GM19395 (cell line): ENCODE measurements around the gene NXPE3.

Source experiments
- ATAC-seq: cut with Tn5 transposase; IDR thresholded peaks from one replicate; pipeline ENCODE4 v1.9.1; 2021; ENCODE audit warnings: mild to moderate bottlenecking, moderate library complexity; ENCODE audit not compliant: unreplicated experiment

Gene NXPE3

GRCh38 chr3:101802179-101802578, 23.2 kb downstream of the NXPE3 start:
- no peak for ATAC-seq

- peak; percentile 98 for ATAC-seq
These were observed 24.3 kb downstream of the NXPE3 start for GRCh38 chr3:101803173-101803782.

DNA sequence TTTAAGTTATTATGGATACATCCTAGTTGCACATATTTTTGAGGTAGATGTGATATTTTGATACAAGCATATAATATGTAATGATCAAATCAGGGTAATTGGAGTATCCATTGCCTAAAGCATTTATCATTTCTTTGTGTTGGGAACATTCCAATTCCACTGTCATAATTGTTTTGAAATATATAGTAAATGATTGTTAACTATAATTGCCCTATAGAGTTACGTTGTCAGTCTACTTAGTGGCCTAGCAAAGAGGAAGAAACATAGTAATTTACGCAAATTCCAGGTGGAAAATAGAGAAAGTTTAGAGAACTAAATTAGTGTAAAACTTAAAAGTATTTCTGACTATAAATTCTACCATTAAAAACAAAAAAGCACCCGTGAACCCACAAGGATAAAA, 24.9 kb downstream of the NXPE3 start:
- ATAC-seq: no peak

DNA sequence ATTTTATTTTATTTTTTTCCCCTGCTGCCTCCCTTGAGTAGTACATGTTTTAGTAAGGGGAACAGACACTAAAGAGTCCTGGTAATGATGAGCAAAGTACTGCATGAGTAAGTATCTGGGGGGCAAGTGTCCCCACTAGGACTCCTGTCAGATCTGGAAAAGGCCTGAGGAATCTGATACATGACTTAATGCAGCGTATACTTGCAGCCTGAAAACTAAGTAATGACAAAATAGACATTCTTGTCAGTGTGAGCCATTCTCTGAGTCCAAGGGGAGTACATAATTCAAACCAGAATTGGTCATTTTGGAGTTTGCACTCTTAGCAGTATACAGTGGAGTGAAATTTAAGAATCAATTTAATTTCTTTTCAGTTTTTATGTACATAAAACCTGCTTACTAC, 27.5 kb downstream of the NXPE3 start:
- ATAC-seq: no peak

DNA sequence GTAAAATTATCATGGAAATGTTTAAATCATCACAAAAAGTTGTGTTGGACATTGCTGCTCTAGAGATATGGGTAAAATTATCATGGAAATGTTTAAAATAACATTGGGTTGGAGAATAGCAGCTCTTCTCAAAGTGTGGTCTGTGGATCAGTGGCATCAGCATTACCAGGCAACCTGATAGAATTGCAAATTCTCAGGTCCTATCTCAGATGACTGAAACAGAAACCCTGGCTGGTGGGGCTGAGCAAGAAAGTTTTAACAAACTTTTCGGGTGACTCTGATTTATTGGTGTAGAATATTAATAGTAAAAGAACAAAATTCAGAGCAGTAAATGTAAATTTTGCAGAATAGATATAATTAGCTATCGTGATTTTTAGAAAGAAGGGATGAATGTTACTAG, 28.9 kb downstream of the NXPE3 start:
- peak; percentile 55 for ATAC-seq

DNA sequence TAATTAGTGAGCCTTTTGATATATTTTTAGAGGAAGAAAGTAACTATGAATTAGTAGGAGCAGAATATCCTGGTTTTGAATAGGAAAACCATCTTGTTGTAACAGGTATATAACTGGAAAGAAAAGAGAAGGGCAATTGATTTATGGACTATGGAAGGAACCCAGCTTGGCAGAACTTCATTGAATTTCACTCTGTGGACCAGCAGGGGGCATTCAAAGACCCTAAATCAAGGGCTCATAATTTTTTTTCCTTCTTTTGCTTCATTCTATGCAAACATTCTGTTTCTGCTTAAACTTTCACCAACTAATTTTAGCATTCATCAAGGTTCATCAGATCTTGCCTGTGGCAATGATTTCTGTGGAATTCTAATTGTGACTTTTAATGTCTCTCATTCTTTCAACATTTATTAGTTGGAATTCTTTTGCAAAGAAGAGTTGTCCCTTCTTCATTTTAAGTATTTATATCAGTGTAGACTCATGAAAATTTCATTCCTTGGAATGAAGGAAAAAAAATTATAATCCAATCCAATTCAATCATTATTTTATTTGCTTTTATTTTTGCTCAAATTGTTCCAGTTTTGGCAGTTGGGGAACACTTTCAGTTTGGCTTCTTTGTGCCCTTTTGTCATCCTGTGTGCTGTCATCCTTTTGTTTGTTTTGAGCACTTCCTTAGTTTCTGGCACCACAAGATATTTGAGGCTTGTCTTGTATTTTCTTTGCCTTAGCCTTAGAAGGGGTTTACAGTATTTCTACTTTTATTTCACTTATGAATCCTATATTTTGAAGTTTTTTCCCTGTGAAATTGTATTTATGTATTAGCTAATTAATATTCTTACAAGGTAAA, 30.4 kb downstream of the NXPE3 start:
- no peak for ATAC-seq

GRCh38 chr3:101810022-101810418, 31.0 kb downstream of the NXPE3 start:
- ATAC-seq: no peak

- no peak for ATAC-seq
These were observed 32.9 kb downstream of the NXPE3 start for GRCh38 chr3:101811875-101812274.

- ATAC-seq: no peak
These were observed 33.9 kb downstream of the NXPE3 start for GRCh38 chr3:101812895-101813294.

DNA sequence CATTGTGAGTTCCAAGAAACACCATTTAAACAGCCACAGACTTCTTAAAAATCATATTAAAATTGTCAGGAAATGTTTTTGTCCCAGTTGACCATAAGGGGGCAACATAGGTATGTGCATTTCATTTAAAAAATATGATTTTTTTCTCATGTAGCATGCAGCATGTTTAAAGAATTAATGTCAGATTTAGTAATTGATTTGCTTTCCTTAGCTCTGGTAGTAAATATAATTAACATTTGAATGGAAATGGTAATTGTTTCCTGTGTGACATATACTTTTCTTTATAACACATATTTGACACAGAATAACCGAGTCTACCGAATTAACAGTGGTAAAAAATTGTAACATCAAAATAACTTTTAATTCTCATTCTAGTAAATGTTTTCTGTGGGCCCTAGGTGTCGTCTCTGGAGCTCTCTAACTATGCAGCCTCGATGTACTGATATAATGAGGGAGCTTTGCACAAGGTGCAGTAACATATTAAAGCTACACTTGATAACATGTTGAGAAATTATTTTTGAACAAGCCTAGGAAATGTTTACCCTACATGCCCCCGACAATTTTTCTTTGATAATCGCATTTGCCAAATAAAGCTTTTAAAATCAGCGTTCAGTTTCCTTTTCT, 34.9 kb downstream of the NXPE3 start:
- ATAC-seq: no peak

GRCh38 chr3:101814835-101815234, 35.8 kb downstream of the NXPE3 start:
- ATAC-seq: no peak

GRCh38 chr3:101816215-101817149, 37.5 kb downstream of the NXPE3 start:
- ATAC-seq: no peak

DNA sequence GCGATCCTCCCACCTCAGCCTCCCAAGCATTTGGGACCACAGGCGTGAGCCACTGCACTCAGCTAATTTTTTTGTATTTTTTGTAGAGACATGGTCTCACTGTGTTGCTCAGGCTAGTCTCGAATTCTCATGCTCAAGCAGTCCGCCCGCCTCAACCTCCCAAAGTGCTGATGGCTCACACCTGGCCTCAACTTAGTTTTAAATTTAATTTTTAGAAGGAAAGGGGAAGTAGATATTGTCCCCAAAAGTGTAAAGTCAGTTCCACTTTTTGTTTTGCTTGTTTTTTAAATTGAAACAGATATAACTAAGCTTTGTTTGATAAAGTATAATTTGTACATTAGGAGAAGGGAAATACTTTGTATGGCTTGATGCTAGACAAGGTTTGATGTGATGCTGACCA, 39.0 kb downstream of the NXPE3 start:
- ATAC-seq: peak; percentile 46

DNA sequence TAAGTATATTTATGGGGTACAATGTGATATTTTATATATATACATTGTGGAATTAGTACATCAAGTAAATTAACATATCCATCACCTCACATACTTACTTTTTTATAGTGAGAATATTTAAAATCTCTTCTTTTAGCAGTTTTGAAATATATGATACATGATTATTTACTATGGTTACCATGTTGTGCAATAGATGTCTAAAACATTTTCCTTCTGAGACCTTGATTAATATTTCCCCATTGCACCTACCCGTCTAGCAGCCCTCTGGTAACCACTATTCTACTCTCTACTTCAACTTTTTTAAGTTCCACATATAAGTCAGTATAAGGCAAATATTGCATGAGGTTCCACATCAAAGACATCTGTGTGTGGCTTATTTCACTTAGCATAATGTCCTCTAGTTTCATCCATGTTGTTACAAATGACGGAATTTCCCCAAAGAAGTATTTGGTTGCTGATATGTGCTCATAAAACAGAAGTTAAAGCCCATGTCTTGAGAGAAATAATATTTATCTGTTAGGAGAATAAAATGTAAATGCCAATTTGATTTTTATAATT, 40.7 kb downstream of the NXPE3 start:
- ATAC-seq: peak; percentile 63

DNA sequence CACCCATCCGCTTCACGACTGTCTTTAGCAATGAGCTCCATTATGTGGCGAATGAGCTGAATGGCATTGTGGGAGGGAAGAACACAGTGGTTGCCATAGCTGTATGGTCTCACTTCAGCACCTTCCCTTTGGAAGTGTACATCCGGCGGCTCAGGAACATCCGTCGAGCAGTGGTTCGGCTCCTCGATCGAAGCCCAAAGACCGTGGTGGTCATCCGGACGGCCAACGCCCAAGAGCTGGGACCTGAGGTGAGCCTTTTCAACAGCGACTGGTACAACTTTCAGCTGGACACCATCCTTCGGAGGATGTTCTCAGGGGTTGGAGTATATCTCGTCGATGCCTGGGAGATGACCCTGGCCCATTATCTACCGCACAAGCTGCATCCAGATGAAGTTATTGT, 42.5 kb downstream of the NXPE3 start:
- ATAC-seq: no peak

- no peak for ATAC-seq
These were observed 44.5 kb downstream of the NXPE3 start for GRCh38 chr3:101823525-101823924.

DNA sequence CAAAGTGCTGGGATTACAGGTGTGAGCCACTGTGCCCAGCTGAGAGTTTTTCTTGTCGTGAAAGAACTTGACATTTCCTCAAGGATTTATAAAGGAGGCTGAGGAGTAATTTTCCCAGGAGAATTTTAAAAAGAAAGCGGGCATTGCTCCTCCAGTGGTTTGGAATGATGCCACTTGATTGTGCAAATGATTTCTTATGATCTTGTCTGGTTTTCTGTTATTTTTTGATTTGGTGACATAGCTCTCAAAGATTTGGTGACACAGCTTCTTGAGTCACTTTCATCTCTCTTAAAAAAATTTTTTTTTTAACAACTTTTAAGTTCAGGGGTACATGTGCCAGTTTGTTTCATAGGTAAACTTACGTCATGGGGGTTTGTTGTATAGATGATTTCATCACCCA, 45.7 kb downstream of the NXPE3 start:
- no peak for ATAC-seq

- ATAC-seq: no peak
These were observed 47.0 kb downstream of the NXPE3 start for GRCh38 chr3:101825904-101826445.

GRCh38 chr3:101827211-101828174, 48.5 kb downstream of the NXPE3 start:
- ATAC-seq: peak; percentile 89
